ENCODE results near the gene U2AF1L4.
"Not testable (repeated sequence)": the region's sequence is repeated elsewhere in the genome, so short reads cannot be mapped to it uniquely, and the experiment has no call there.

The U2AF1L4 gene

GRCh38 chr19:35733180-35734125 is 11.8 kb downstream of the U2AF1L4 start:
- Histone ChIP-seq H3K4me1 (ENCODE audit: insufficient read depth, low read length) (no peaks in the 10 kb centered on the region), H3K36me3 (ENCODE audit: insufficient read depth, low read length) (peaks cover 13% of the 10 kb centered on the region), H3K9ac (ENCODE audit: low read depth, low read length) (no peak overlapping the region), H3K9me3 (ENCODE audit: control insufficient read depth, insufficient read depth, low read length) (no peaks in the 10 kb centered on the region)

- Histone ChIP-seq H3K4me1 (ENCODE audit: insufficient read depth, low read length) (no peaks in the 10 kb centered on the region), H3K9ac (ENCODE audit: low read depth, low read length) (no peak overlapping the region), H3K36me3 (ENCODE audit: insufficient read depth, low read length) (peaks cover 13% of the 10 kb centered on the region), H3K9me3 (ENCODE audit: control insufficient read depth, insufficient read depth, low read length) (no peaks in the 10 kb centered on the region)
Observed at GRCh38 chr19:35732540-35733179, 12.6 kb downstream of the U2AF1L4 start.

- H3K36me3 ChIP-seq (ENCODE audit: insufficient read depth, low read length): peaks cover 13% of the 10 kb centered on the region
Observed at GRCh38 chr19:35731779-35732405, 13.3 kb downstream of the U2AF1L4 start.

GRCh38 chr19:35731353-35731752 is 13.9 kb downstream of the U2AF1L4 start:
- H3K9ac ChIP-seq (ENCODE audit: low read depth, low read length): no peak overlapping the region
- H3K4me1 ChIP-seq (ENCODE audit: insufficient read depth, low read length): no peaks in the 10 kb centered on the region
- peaks cover 15% of the 10 kb centered on the region for H3K36me3 ChIP-seq (ENCODE audit: insufficient read depth, low read length)
- H3K9me3 ChIP-seq (ENCODE audit: control insufficient read depth, insufficient read depth, low read length): no peaks in the 10 kb centered on the region

More at GRCh38 chr19:35731779-35732405, 13.3 kb downstream of the U2AF1L4 start:
- no peaks in the 10 kb centered on the region for H3K9me3 ChIP-seq (ENCODE audit: control insufficient read depth, insufficient read depth, low read length)
- H3K4me1 ChIP-seq (ENCODE audit: insufficient read depth, low read length): no peaks in the 10 kb centered on the region
- no peak overlapping the region for H3K9ac ChIP-seq (ENCODE audit: low read depth, low read length)

DNA sequence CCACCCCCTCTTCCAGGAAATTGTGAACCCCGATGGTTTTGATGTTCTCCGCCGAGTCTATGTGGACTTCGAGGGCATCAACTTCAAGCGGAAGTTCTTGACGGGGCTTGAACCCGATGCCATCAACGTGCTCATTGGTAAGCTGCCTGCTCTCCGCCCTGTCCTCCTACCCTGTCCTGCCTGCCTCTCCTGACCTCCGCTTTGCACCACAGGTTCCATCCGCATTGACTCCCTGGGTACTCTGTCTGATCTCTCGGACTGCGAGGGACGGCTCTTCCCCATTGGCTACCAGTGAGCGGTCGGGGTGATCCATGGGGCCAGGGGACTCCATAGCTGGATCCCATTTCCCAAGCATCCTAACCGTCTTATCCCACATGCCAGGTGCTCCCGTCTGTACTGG is 14.9 kb downstream of the U2AF1L4 start:
- Histone ChIP-seq H3K9me3 (ENCODE audit: control insufficient read depth, insufficient read depth, low read length) (no peaks in the 10 kb centered on the region), H3K36me3 (ENCODE audit: insufficient read depth, low read length) (peaks cover 16% of the 10 kb centered on the region), H3K9ac (ENCODE audit: low read depth, low read length) (no peak overlapping the region), H3K4me1 (ENCODE audit: insufficient read depth, low read length) (no peaks in the 10 kb centered on the region)

GRCh38 chr19:35729763-35730162 is 15.5 kb downstream of the U2AF1L4 start:
- Histone ChIP-seq H3K4me1 (ENCODE audit: insufficient read depth, low read length) (no peaks in the 10 kb centered on the region), H3K9me3 (ENCODE audit: control insufficient read depth, insufficient read depth, low read length) (no peaks in the 10 kb centered on the region), H3K36me3 (ENCODE audit: insufficient read depth, low read length) (peaks cover 21% of the 10 kb centered on the region), H3K9ac (ENCODE audit: low read depth, low read length) (no peak overlapping the region)

DNA sequence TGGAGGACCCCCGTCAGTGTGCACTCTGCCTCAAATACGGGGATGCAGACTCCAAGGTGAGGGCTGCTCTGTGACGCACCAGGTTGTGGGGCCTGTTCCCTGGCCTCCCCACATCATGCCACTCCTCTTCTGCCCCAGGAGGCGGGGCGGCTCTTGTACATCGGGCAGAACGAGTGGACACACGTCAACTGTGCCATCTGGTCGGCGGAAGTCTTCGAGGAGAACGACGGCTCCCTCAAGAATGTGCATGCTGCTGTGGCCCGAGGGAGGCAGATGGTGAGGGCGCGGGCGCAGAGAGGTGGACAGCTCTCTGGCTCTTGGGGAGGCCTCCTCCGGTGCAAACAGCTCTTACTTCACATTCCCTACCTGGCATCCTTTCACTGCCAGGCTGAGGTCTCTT is 16.2 kb downstream of the U2AF1L4 start:
- Histone ChIP-seq H3K9me3 (ENCODE audit: control insufficient read depth, insufficient read depth, low read length) (no peaks in the 10 kb centered on the region), H3K9ac (ENCODE audit: low read depth, low read length) (no peak overlapping the region), H3K4me1 (ENCODE audit: insufficient read depth, low read length) (no peaks in the 10 kb centered on the region), H3K36me3 (ENCODE audit: insufficient read depth, low read length) (peaks cover 22% of the 10 kb centered on the region)

DNA sequence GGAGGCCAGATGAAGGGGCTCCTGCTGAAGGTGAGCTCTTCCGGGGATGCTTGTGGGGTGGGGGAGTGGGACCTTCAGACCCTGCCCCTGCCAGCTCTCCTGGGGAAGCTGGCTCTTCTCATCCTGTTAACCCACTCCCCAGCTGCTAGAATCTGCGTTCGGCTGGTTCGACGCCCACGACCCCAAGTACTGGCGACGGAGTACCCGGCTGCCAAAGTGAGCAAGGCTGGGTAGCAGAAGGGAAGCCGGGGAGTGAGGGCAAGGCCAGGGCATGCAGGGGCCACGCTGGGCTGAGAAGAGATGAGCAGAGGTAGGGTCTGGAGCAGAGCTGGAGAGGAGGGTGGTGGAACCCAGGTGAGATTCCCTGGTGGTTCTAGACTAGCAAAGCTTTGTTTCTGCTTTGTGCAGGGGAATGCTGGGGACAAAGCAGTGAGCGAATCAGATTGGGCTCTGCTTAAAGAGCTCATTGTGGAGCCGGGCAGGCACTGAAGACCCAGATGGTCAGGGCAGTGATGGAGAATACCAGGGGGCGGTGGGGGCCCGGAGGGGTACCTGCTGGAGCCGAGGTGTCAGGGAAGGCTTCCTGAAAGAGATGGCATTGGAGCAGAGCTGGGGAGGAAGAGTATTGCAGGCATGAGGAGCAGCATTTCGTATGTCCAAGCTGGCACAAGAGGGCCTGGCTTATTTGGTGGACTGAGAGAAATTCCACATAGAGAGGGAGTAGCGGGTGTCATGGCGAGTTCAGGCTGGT is 17.1 kb downstream of the U2AF1L4 start:
- H3K9ac ChIP-seq (ENCODE audit: low read depth, low read length): no peak overlapping the region
- H3K36me3 ChIP-seq (ENCODE audit: insufficient read depth, low read length): peaks cover 22% of the 10 kb centered on the region
- H3K4me1 ChIP-seq (ENCODE audit: insufficient read depth, low read length): no peaks in the 10 kb centered on the region
- no peaks in the 10 kb centered on the region for H3K9me3 ChIP-seq (ENCODE audit: control insufficient read depth, insufficient read depth, low read length)

GRCh38 chr19:35727053-35727955 is 17.9 kb downstream of the U2AF1L4 start:
- H3K9me3 ChIP-seq (ENCODE audit: control insufficient read depth, insufficient read depth, low read length): no peaks in the 10 kb centered on the region
- H3K9ac ChIP-seq (ENCODE audit: low read depth, low read length): no peak overlapping the region
- peaks cover 23% of the 10 kb centered on the region for H3K36me3 ChIP-seq (ENCODE audit: insufficient read depth, low read length)
- no peaks in the 10 kb centered on the region for H3K4me1 ChIP-seq (ENCODE audit: insufficient read depth, low read length)

DNA sequence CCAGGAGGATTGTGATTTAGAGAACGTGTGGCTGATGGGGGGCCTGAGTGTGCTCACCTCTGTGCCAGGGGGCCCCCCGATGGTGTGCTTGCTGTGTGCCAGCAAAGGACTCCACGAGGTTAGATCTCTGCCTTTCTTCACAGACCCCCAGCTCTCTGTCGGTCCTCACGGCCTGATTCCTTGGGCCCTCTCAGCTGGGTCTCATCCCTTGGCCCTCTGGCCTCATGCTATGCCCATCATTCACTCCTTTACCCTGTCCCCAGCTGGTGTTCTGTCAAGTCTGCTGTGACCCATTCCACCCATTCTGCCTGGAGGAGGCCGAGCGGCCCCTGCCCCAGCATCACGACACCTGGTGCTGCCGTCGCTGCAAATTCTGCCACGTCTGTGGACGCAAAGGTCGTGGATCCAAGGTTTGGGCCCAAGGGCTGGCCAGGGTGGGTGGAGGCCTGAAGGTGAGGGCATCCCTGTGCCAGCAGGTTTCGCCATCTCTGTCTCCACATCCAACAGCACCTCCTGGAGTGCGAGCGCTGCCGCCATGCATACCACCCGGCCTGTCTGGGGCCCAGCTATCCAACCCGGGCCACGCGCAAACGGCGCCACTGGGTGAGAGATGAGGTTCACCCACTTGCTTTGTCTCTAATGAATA is 19.9 kb downstream of the U2AF1L4 start:
- peaks cover 16% of the 10 kb centered on the region for H3K36me3 ChIP-seq (ENCODE audit: insufficient read depth, low read length)

DNA sequence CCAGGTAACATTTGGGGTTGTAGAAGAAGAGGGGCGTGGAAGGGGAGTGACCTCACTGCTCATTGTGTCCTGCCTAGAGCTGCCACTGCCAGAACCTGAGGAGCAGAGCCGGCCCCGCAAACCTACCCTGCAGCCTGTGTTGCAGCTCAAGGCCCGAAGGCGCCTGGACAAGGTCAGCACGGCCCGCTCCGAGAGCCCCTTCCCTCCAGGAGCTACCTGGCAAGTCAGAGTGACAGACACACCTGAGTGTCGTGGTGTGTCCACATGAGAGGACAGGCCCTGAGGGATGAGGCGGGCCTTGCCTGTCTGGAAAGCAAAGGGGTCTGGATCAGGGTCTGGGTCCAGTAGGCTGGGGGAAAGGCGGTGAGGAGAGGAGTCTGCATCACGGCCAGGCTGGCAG is 20.7 kb downstream of the U2AF1L4 start:
- Histone ChIP-seq H3K9ac (ENCODE audit: low read depth, low read length) (no peak overlapping the region), H3K9me3 (ENCODE audit: control insufficient read depth, insufficient read depth, low read length) (no peaks in the 10 kb centered on the region), H3K4me1 (ENCODE audit: insufficient read depth, low read length) (no peaks in the 10 kb centered on the region), H3K36me3 (ENCODE audit: insufficient read depth, low read length) (peaks cover 16% of the 10 kb centered on the region)

More for the DNA sequence above, 19.9 kb downstream of the U2AF1L4 start:
- H3K9ac ChIP-seq (ENCODE audit: low read depth, low read length): no peak overlapping the region
- no peaks in the 10 kb centered on the region for H3K4me1 ChIP-seq (ENCODE audit: insufficient read depth, low read length)
- no peaks in the 10 kb centered on the region for H3K9me3 ChIP-seq (ENCODE audit: control insufficient read depth, insufficient read depth, low read length)

- not testable (repeated sequence) for H3K9ac ChIP-seq (ENCODE audit: low read depth, low read length); H3K9me3 ChIP-seq (ENCODE audit: control insufficient read depth, insufficient read depth, low read length); H3K4me1 ChIP-seq (ENCODE audit: insufficient read depth, low read length)
- peaks cover 16% of the 10 kb centered on the region for H3K36me3 ChIP-seq (ENCODE audit: insufficient read depth, low read length)
Observed at GRCh38 chr19:35724132-35724531, 21.1 kb downstream of the U2AF1L4 start.

- peaks cover 16% of the 10 kb centered on the region for H3K36me3 ChIP-seq (ENCODE audit: insufficient read depth, low read length)
- no peak overlapping the region for H3K9ac ChIP-seq (ENCODE audit: low read depth, low read length)
- no peaks in the 10 kb centered on the region; the same call in 1 of the 2 replicates for H3K4me1 ChIP-seq (ENCODE audit: insufficient read depth, low read length)
- no peaks in the 10 kb centered on the region for H3K9me3 ChIP-seq (ENCODE audit: control insufficient read depth, insufficient read depth, low read length)
Observed at GRCh38 chr19:35723671-35724070, 21.5 kb downstream of the U2AF1L4 start.

Measured in ES-I3 (cell line).